GM18520 (cell line): ENCODE measurements around the gene NUDT15.
"Not testable (repeated sequence)": the region's sequence is repeated elsewhere in the genome, so short reads cannot be mapped to it uniquely, and the experiment has no call there.

ENCODE experiments used
- ATAC-seq: cut with Tn5 transposase; IDR thresholded peaks from one replicate; pipeline ENCODE4 v1.9.1; 2021; ENCODE audit not compliant: unreplicated experiment

NUDT15 gene

GRCh38 chr13:48037346-48038173 is at the start of gene NUDT15:
TSS of gene NUDT15 (plus strand) at chr13:48037726. CDS start at chr13:48037747, 21 bp downstream.
- peak; percentile 87 for ATAC-seq

DNA sequence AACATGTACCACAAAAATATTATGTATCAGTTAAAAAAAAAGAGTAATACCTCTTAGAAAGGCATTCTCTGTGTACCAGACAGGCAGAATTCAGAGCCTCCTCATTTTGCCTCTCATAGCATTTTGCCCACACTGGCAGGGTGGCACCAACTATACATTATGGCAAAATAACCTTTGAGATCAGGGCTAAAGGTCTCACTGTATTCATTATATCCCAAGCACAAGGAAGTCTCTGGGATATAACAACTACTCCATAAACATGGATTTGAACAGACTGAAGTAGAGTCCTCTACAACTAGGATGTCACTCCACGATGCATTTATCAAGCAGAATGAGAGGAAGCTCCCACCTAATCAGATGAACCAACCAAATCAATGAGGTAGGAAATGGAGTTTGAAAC is 47.1 kb upstream of the NUDT15 start:
- ATAC-seq, result no peak

GRCh38 chr13:47990920-47991466 is 46.5 kb upstream of the NUDT15 start:
- no peak for ATAC-seq

- no peak for ATAC-seq
Measured at GRCh38 chr13:47991859-47992258, 45.7 kb upstream of the NUDT15 start.

DNA sequence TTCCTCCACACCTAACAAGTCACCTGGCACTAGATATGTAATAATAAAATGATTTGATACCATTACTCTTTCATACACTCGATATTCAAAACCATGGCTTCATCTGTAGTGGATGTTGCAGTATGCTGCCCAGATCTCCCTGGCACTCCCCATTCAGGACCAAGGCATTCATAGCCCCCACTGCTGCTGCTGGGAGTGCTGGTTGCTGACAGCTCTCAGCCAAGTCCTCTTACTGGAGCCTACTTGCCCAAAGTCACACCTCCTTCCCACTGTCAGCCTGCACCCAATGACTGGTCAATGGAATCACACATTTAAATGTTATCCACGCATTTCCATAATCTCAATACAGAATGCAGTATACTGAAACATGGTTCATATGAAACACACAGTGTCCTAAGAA is 40.1 kb upstream of the NUDT15 start:
- ATAC-seq, result no peak

- no peak for ATAC-seq
Measured at GRCh38 chr13:47999973-48000372, 37.6 kb upstream of the NUDT15 start.

GRCh38 chr13:48000559-48001113 is 36.9 kb upstream of the NUDT15 start:
- peak; percentile 14 for ATAC-seq

- ATAC-seq, result peak; percentile 98
Measured at GRCh38 chr13:48001114-48001881, 36.2 kb upstream of the NUDT15 start, which contains the start of gene SUCLA2. TSS of gene SUCLA2 (minus strand) at chr13:48001273. CDS start at chr13:48001269, 4 bp downstream.

- ATAC-seq, result not testable (repeated sequence)
Measured at GRCh38 chr13:48001999-48002398, 35.5 kb upstream of the NUDT15 start.

DNA sequence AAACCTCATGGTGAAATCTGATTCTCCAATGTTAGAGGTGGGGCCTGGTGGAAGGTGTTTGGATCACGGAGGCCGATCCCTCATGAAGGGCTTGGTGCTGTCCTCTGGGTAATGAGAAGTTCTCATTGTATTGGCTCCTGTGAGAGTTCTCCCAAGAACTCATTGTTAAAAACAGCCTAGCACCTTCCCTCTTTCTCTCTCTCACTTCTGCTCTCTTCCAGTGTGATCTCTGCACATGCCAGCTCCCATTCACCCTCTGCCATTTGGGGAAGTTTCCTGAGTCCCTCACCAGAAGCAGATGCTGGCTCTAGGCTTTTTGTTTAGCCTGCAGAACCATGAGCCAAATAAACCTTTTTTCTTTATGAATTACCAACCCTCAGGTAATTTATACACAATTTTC is 33.3 kb upstream of the NUDT15 start:
- ATAC-seq, result no peak

DNA sequence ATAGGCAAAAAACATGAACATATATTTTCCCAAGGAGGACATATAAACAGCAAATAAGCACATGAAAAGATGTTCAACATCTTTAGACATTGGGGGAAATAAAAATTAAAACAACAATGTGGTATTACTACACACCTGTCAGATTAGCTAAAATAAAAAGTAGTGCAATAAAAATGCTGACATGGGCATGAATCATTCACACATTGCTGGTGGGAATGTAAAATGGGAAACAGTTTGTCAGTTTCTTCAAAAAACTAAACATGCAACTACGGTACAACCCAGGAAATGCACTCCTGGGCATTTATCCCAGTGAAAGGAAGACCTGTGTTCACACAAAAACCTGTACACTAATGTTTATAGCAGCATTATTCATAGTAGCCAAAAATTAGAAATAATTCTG is 31.1 kb upstream of the NUDT15 start:
- no peak for ATAC-seq

DNA sequence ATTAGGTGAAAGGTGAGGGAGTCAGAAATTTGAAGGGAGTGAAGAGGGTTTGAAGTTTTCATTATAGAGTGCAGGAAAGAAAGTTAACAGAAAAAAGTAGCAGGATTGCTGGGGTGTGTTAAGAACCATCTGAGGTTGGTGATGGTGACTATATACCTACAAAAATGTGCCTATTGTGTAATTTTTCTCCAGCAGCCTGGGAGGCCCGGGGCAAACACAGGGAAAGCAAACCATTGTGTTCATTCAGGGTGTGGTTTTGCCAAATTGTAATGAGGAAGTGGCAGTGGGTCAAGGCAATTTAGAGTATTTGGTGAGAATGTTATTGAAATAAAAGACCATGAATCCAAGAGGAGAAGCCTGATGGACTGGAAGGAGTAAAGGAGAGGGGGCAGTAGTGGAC is 28.2 kb upstream of the NUDT15 start:
- ATAC-seq, result no peak

DNA sequence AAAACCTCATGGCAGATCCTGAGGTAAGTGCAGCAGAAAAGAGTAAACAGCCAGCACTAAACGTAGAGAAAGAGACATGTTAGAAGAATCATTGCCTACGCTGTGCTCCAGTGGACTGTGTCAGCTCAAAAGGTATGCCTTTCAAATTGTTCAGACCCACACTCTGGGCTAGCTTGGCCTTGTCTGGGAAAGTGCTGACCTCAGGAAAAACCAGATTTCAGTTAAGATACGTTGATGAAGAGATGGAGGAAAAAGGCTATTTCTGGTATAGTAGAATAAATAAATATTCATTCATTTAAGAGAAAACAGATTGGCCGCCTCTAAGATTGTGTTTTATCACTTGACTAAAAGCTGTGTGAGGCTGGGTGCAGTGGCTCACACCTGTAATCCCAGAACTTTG is 26.8 kb upstream of the NUDT15 start:
- ATAC-seq, result no peak

GRCh38 chr13:48012668-48013067 is 24.9 kb upstream of the NUDT15 start:
- ATAC-seq, result no peak

DNA sequence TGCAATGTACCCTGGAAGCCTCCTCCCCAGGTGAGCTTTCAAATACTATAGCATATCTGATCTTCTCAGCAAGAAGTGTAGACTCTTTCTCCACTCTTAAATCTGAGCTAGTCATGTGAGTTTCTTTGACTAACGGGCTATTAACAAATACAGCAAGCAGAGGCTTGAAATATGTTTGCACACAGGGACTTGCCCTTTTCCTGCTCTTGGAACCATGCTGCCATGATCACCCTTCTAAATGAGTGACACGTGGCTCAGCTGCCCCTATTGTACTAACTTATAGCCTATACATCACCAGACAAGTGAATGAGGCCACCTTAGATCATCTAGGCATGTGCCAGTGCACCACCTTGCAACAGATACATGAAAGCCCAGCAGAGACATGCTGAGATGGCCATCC is 23.2 kb upstream of the NUDT15 start:
- no peak for ATAC-seq

GRCh38 chr13:48018637-48019036 is 18.9 kb upstream of the NUDT15 start:
- ATAC-seq, result no peak

GRCh38 chr13:48019796-48020195 is 17.7 kb upstream of the NUDT15 start:
- ATAC-seq, result no peak

- no peak for ATAC-seq
Measured at GRCh38 chr13:48028066-48028465, 9.5 kb upstream of the NUDT15 start.

DNA sequence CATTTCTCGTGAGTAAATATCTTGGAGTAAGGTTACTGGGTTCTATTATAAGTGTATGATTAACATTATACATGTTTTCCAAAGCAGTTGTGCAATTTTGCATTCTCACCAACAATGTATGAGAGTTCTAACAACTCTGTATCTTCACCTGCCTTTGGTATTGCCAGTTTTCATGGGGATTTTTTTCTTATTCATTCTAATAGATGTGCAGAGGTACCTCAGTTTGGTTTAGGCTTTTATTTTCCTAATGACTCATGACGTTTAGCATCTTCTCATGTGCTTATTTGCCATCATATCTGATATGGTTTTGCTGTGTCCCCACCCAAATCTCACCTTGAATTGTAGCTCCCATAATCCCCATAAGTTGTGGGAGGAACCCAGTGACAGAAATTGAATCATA is 7.7 kb upstream of the NUDT15 start:
- ATAC-seq, result no peak

- ATAC-seq, result no peak
Measured at GRCh38 chr13:48038761-48039160, 1.2 kb downstream of the NUDT15 start.

- ATAC-seq, result no peak
Measured at GRCh38 chr13:48040049-48040448, 2.5 kb downstream of the NUDT15 start.

DNA sequence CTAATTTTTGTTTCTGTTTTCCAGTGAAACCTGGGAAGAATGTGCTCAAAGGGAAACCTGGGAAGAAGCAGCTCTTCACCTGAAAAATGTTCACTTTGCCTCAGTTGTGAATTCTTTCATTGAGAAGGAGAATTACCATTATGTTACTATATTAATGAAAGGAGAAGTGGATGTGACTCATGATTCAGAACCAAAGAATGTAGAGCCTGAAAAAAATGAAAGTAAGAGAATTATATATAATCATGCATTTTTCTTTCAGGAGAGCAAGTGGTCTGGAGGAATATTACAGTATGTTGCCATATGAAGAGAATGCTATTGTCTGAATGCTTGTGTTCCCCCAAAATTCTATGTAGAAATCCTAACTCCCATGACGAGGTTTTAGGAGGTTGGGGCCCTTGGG is 3.4 kb downstream of the NUDT15 start:
- ATAC-seq, result no peak
